Pancreas (tissue), 10 donors: ENCODE data around the gene LCN15. TPM values are rescaled to one million over a fixed set of nuclear protein-coding genes. Genes with fewer than 3 reads are reported as not detected.
A peak's percentile ranks its signal among the peaks of the same experiment; 100 is the strongest.

Experiments
- ATAC-seq, 4 donors: fragments of 200-7000 bp; cut with Tn5 transposase; one replicate each; pipeline versions ENCODE4 v1.8.0 to v1.9.1; 2020; ENCODE audit warnings: mild to moderate bottlenecking in 4 of 4, moderate library complexity in 4 of 4
- DNase-seq, 6 donors: peaks; one replicate each; pipeline ENCODE4 v3.0.0-alpha.2; 2020
- FAIRE-seq: peaks from 2 replicates; lab custom pipeline; 2012; peaks lifted over from hg19 to GRCh38; lab: Jason Lieb, UNC
- H3K27ac ChIP-seq, 4 donors: fragments of 200-600 bp; sonication (generic); 1 replicate in 3 of 4; 2 replicates in 1 of 4; pipeline versions ENCODE4 v1.5.0 to v1.8.0; 2020
- H3K27me3 ChIP-seq, 4 donors: fragments of 200-600 bp; one replicate each; pipeline ENCODE4 v1.8.0; 2021
- H3K36me3 ChIP-seq, 3 donors: fragments of 200-600 bp; sonication (generic) in 1 of 3; one replicate each; pipeline versions ENCODE4 v1.5.0 to v1.8.0; 2020 to 2021
- H3K4me1 ChIP-seq, 3 donors: fragments of 200-600 bp; one replicate each; pipeline ENCODE4 v1.8.0; 2021
- H3K4me3 ChIP-seq, 4 donors: fragments of 200-600 bp; sonication (generic) in 2 of 4; one replicate each; pipeline versions ENCODE4 v1.5.0 to v1.8.0; 2020 to 2021
- H3K9me3 ChIP-seq, 4 donors: fragments of 200-600 bp; one replicate each; pipeline ENCODE4 v1.8.0; 2021
- WGBS, 2 donors: extraction: QIAGEN DNeasy Blood & Tissue Kit; methylation state at CpG; one replicate each; pipeline ENCODE4 v1.1.7; 2013; 5-methylcytosine and 5-hydroxymethylcytosine counted together
- intact Hi-C, 3 donors: fragments of 100-400 bp; cut with DNase I; formaldehyde crosslinking; loops; one replicate each; pipeline versions ENCODE4 v1.11.1 to v1.14.2; 2022
- polyA plus RNA-seq, 2 donors: library from polyadenylated mRNA; stranded (reverse); fragments of 200-250 nt; gene quantifications; one replicate each; pipeline ENCODE4 v1.2.3, GENCODE V29; 2013
- total RNA-seq, 6 donors: library from RNA; stranded (reverse); fragmentation: NEBNext Ultra II Directional in 4 of 6; extraction: Animal tissue kit (Norgen Biotek cat#: 25700) in 4 of 6; gene quantifications; one replicate each; pipeline versions ENCODE4 v1.2.1 to v1.2.4, GENCODE V29; 2021 to 2023
- TF ChIP-seq, protein P1 (sequence below), 4 donors: fragments of 200-600 bp; sonication (generic) in 3 of 4; IDR thresholded peaks; one replicate each; pipeline versions ENCODE4 v1.5.0 to v1.8.0; 2021; ENCODE audit warnings: antibody characterized with exemption in 4 of 4
- donor health status: healthy with polysubstance abuse.
- donor health status: DM: no; HTN: no; CAD: no; lungs with moderate emphysema.
- donor health status: DM: no; HTN: no; CAD: no.
- donor health status: control.
- donor health status: control.
- donor health status: Bipolar disorder and iron deficiency.
- donor health status: DM: yes; HTN: yes; CAD: no.
- donor health status: DM: no; HTN: no; CAD: no.
- donor health status: DM: no; HTN: no; CAD: no.
- donor health status: DM: yes; HTN: yes; CAD: no.

LCN15 gene
- total and polyA plus RNA-seq, 8 donors = not detected

DNA sequence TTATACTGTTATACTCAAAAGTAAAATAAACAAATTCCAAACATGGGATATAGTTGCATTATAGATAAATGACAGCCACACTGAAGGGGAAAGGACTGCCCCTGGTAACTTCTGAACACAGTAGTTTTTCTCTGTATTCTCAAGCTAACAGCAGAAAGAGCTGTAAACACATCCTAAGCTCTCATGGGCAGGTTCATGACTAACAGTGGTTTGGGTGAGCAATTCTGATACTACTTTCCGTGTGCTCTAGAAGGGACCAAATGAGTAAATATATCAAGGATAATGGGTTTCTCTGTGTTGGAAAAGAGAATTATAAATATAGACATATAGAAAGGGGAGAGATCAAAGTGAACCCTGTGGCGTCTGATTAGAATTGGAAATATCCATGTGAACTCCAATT, 13.8 kb downstream of the LCN15 start:
- no peak for FAIRE-seq
- TF ChIP-seq, protein P1, sequence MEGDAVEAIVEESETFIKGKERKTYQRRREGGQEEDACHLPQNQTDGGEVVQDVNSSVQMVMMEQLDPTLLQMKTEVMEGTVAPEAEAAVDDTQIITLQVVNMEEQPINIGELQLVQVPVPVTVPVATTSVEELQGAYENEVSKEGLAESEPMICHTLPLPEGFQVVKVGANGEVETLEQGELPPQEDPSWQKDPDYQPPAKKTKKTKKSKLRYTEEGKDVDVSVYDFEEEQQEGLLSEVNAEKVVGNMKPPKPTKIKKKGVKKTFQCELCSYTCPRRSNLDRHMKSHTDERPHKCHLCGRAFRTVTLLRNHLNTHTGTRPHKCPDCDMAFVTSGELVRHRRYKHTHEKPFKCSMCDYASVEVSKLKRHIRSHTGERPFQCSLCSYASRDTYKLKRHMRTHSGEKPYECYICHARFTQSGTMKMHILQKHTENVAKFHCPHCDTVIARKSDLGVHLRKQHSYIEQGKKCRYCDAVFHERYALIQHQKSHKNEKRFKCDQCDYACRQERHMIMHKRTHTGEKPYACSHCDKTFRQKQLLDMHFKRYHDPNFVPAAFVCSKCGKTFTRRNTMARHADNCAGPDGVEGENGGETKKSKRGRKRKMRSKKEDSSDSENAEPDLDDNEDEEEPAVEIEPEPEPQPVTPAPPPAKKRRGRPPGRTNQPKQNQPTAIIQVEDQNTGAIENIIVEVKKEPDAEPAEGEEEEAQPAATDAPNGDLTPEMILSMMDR (IDR thresholded peaks at IDR 0.05) = no peak

DNA sequence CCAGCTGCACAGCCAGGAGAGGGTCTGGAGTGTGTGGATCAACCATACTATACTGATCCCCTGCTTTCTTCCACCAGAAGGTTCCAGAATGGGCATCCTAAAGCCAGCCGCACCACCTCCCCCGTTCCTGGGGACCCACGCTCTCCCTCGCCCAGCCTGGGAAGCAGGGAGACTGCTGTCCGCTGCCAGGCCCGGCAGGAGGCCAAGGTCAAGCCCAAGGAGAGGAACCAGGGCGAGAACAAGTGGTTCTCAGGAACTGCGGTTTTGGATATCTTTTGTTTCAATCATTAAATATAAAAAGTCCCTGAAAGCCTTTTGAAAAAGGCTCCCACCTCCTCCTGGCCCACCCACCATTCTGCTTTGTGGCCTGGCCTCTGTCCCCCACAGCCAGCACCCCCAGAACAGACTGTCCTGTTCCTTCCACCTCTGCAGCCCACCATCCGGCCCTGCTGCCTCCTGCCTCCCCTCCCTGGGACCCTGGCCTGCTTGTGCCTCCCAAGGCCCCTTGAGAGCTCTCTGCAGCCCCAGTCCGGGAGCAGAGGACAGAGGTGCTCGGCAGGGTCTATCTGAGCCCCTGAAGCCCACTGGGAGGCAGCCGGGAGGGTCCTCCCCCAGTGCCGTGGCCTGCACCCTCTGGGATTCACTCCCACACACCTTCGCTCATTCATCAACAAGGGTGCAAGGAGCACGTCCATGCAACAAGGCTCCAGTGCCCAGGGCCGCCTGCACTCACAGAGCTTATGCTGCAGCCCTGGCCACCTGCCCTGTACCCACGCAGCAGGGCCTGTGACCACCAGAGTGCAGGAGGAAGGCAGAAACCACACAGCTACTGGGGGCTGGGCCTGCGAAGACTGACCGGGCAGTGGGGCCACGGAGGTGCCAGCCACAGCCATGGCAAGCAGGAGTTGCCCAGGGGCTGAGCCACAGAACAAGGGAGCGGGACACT, 15.4 kb downstream of the LCN15 start:
- Histone ChIP-seq H3K27ac (no peak overlapping the region), H3K9me3 (no peaks in the 10 kb centered on the region), H3K4me3 (no peak overlapping the region), H3K36me3 (no peaks in the 10 kb centered on the region), H3K27me3 (no peaks in the 10 kb centered on the region), H3K4me1 (peaks cover 0 to 10% (median 0%) of the 10 kb centered on the region in 3 donors)
- TF ChIP-seq, protein P1 (IDR thresholded peaks at IDR 0.05) = no peak
- FAIRE-seq (no peak), DNase-seq (peak in 3 of 6 donors; percentile 69 to 77 (median 71)), ATAC-seq (peak; percentile 22 to 82 (median 62))
- 55 to 61% methylated on average over 21 of the region's 21 CpGs for WGBS, 2 donors
- intact Hi-C loops = no loop called here

More for the DNA sequence above, 13.8 kb downstream of the LCN15 start:
- no peaks in the 10 kb centered on the region for H3K9me3 ChIP-seq
- intact Hi-C loops = no loop called here
- H3K27ac ChIP-seq = no peak overlapping the region
- H3K27me3 ChIP-seq = no peaks in the 10 kb centered on the region
- 74 to 89% methylated on average over 2 of the region's 2 CpGs for WGBS, 2 donors
- no peaks in the 10 kb centered on the region for H3K36me3 ChIP-seq
- peaks cover 0 to 10% (median 0%) of the 10 kb centered on the region in 3 donors for H3K4me1 ChIP-seq
- DNase-seq = no peak
- H3K4me3 ChIP-seq = no peak overlapping the region
- no peak for ATAC-seq

DNA sequence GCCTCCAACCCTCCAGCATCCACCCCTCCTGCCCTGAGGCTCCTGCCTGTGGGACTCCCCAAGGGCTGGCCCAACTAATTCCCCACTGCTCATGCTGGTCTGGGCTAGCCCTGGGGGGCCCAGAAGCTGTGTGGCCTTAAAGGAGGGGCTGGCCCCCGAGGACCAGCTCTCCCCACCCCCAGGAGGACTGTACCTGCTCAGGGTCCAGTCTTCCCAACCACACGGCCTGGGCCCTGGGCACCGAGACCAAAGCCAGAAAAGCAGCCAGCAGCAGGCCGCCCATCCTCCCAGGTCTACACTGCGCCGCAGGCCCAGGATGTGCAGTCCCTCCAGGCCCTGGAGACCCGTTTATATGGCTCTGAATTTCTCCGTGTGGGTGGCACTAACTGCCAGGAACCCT, 16.1 kb downstream of the LCN15 start, which contains the start of gene LCN6:
Gene LCN6 (minus strand): TSS at position 325 of the 400 bp plus-strand sequence. CDS start 42 bp downstream, at position 283.
- FAIRE-seq = no peak
- WGBS, 2 donors = 66 to 68% methylated on average over 8 of the region's 8 CpGs

DNA sequence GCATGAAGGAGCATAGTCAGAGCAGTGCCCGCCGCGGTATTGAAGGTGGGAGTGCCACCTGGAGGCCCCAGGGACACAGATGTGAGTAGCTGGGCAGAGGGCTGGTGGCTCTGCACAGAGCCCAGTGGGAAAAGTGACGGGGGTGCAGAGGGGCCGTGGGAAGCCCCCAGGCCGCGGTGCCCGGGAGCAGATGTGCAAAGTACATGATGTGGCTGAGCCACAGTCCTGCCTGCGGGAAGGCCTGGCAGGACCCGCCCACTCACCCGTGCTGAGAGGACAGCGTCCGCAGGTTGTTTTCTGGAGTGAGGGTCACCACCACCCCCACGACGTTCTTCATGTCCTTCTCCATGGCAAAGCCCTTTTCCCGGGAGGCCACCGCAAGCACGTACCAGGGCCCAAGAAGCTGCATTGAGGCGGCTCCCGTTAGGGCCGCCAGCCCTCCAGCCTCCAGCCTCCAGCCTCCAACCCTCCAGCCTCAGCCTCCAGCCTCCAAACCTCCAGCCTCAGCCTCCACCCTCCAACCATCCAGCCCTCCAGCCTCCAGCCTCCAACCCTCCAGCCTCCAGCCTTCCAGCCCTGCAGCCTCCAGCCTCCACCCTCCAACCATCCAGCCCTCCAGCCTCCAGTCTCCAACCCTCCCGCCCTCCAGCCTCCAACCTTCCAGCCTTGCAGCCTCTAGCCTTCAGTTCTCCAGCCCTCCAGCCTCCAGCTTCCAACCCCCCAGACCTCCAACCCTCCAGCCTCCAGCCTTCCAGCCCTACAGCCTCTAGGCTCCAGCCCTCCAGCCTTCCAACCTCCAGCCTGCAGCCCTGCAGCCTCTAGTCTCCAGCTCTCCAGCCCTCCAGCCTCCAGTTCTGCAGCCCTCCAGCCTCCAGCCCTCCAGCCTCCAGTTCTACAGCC, 16.9 kb downstream of the LCN15 start:
- Histone ChIP-seq H3K27me3 (no peaks in the 10 kb centered on the region), H3K4me1 (peaks cover 4 to 18% (median 7%) of the 10 kb centered on the region in 3 donors), H3K4me3 (no peak overlapping the region), H3K36me3 (no peaks in the 10 kb centered on the region), H3K27ac (no peak overlapping the region), H3K9me3 (no peaks in the 10 kb centered on the region)
- TF ChIP-seq, protein P1 (IDR thresholded peaks at IDR 0.05) = no peak
- ATAC-seq (no peak), DNase-seq (peak in 1 of 6 donors; percentile 61), FAIRE-seq (no peak)
- 91 to 93% methylated on average over 22 of the region's 22 CpGs for WGBS, 2 donors
- intact Hi-C loops = no loop called here

More for the DNA sequence above, 16.1 kb downstream of the LCN15 start, which contains the start of gene LCN6:
- Histone ChIP-seq H3K9me3 (no peaks in the 10 kb centered on the region), H3K4me1 (peaks cover 0 to 10% (median 0%) of the 10 kb centered on the region in 3 donors), H3K27ac (no peak within 1 kb of the TSS), H3K4me3 (no peak within 1 kb of the TSS), H3K27me3 (no peaks in the 10 kb centered on the region), H3K36me3 (no peaks in the 10 kb centered on the region)
- ATAC-seq (no peak), DNase-seq (no peak)
- intact Hi-C loops = no loop called here
- TF ChIP-seq, protein P1 (IDR thresholded peaks at IDR 0.05) = no peak
